ENCODE data around the gene UGT1A5.

- TF ChIP-seq EZH2 (IDR thresholded peaks at IDR 0.05; ENCODE audit: borderline replicate concordance, low read depth, low read length, poor library complexity, severe bottlenecking) (no peak), CTCF (conservative IDR thresholded peaks at IDR 0.05; ENCODE audit: low read depth, low read length) (no peak)
Observed at GRCh38 chr2:233756429-233757081, 43.8 kb downstream of the UGT1A5 start.

Data from A673 (cell line).